Thyroid gland (tissue), 4 donors: ENCODE results near the gene ATP6V1D. TPM values are rescaled to one million over a fixed set of nuclear protein-coding genes. Genes with fewer than 3 reads are reported as not detected.
A peak's percentile ranks its signal among the peaks of the same experiment; 100 is the strongest.

Source experiments
- DNase-seq, 2 donors: peaks; one replicate each; pipeline ENCODE4 v3.0.0-alpha.2; 2019
- H3K27ac ChIP-seq, 3 donors: fragments of 200-600 bp; sonication (generic); 1 replicate in 2 of 3; 2 replicates in 1 of 3; pipeline ENCODE4 v1.5.1; 2016 to 2019; ENCODE audit warnings: mild to moderate bottlenecking in 1 of 3, moderate library complexity in 1 of 3
- H3K27me3 ChIP-seq: fragments of 200-600 bp; sonication (generic); one replicate; pipeline ENCODE4 v1.5.1; 2019
- H3K36me3 ChIP-seq, 2 donors: fragments of 200-600 bp; sonication (generic); one replicate each; pipeline ENCODE4 v1.5.1; 2016 to 2019
- H3K4me1 ChIP-seq, 2 donors: fragments of 200-600 bp; sonication (generic); one replicate each; pipeline ENCODE4 v1.5.1; 2017 to 2019
- H3K4me3 ChIP-seq, 3 donors: fragments of 200-600 bp; sonication (generic); replicated peaks in 1 of 3; 1 replicate in 2 of 3; 2 replicates in 1 of 3; pipeline ENCODE4 v1.5.1; 2016; ENCODE audit warnings: mild to moderate bottlenecking in 1 of 3
- H3K9me3 ChIP-seq: fragments of 200-600 bp; sonication (generic); one replicate; pipeline ENCODE4 v1.5.1; 2017
- CTCF ChIP-seq, 6 experiments: fragments of 200-600 bp in 3 of 6; fragments of 450-650 bp in 3 of 6; sonication (generic) in 3 of 6; IDR thresholded peaks; one replicate each; pipeline ENCODE4 v1.5.1; 2016 to 2019; ENCODE audit warnings: antibody characterized with exemption in 6 of 6, mild to moderate bottlenecking in 2 of 6, inconsistent platforms in 1 of 6, moderate library complexity in 1 of 6
- POLR2A ChIP-seq, 2 donors: fragments of 450-650 bp; IDR thresholded peaks; one replicate each; pipeline ENCODE4 v1.6.1; 2017; ENCODE audit warnings: antibody characterized with exemption in 2 of 2, mild to moderate bottlenecking in 2 of 2, moderate library complexity in 1 of 2
- WGBS, 2 donors: methylation state at CpG; one replicate each; pipeline ENCODE4 v1.1.5; 2017; 5-methylcytosine and 5-hydroxymethylcytosine counted together
- intact Hi-C: fragments of 100-400 bp; cut with DNase I; formaldehyde crosslinking; loops from one replicate; pipeline ENCODE4 v1.15.1; 2023
- total RNA-seq, 4 donors: library from RNA; depleted of rRNA; stranded (reverse); fragments of >200 nt; gene quantifications; one replicate each; pipeline ENCODE4 v1.2.3, GENCODE V29; 2016

ATP6V1D gene
- total RNA-seq, 4 donors from 2014 or later: 123 to 220 (median 192) TPM

- no peak overlapping the region for H3K4me3 ChIP-seq
- intact Hi-C loops: no loop called here
- peaks cover 38 to 44% of the 10 kb centered on the region in 2 donors for H3K4me1 ChIP-seq
- 42 to 50% methylated on average over 2 of the region's 2 CpGs for WGBS, 2 donors
- H3K36me3 ChIP-seq: peaks cover 33 to 34% of the 10 kb centered on the region in 2 donors
- TF ChIP-seq POLR2A (IDR thresholded peaks at IDR 0.05) (no peak), CTCF (IDR thresholded peaks at IDR 0.05) (no peak)
- no peaks in the 10 kb centered on the region for H3K27me3 ChIP-seq
- H3K27ac ChIP-seq: peak overlapping the region; percentile 67 to 81 (median 76)
- H3K9me3 ChIP-seq: no peaks in the 10 kb centered on the region
- no peak for DNase-seq
Observed at GRCh38 chr14:67385618-67386017, 26.0 kb upstream of the ATP6V1D start.

GRCh38 chr14:67385120-67385519 lies 25.5 kb upstream of the ATP6V1D start:
- peaks cover 35 to 40% of the 10 kb centered on the region in 2 donors for H3K4me1 ChIP-seq
- DNase-seq: peak; percentile 93 to 94
- peak overlapping the region; percentile 32 to 81 (median 76) for H3K27ac ChIP-seq

GRCh38 chr14:67377916-67378315 lies 18.3 kb upstream of the ATP6V1D start:
- Histone ChIP-seq H3K4me3 (no peak overlapping the region), H3K36me3 (peaks cover 43 to 46% of the 10 kb centered on the region in 2 donors), H3K9me3 (no peaks in the 10 kb centered on the region), H3K27ac (no peak overlapping the region), H3K4me1 (peaks cover 6 to 10% of the 10 kb centered on the region in 2 donors), H3K27me3 (no peaks in the 10 kb centered on the region)
- intact Hi-C loops: no loop called here
- no peak for TF ChIP-seq CTCF (IDR thresholded peaks at IDR 0.05)
- no peak for TF ChIP-seq POLR2A (IDR thresholded peaks at IDR 0.05)
- DNase-seq: no peak

More at GRCh38 chr14:67385120-67385519, 25.5 kb upstream of the ATP6V1D start:
- Histone ChIP-seq H3K9me3 (no peaks in the 10 kb centered on the region), H3K4me3 (no peak overlapping the region), H3K36me3 (peaks cover 35 to 36% of the 10 kb centered on the region in 2 donors), H3K27me3 (no peaks in the 10 kb centered on the region)
- intact Hi-C loops: no loop called here
- no peak for TF ChIP-seq CTCF (IDR thresholded peaks at IDR 0.05)
- TF ChIP-seq POLR2A (IDR thresholded peaks at IDR 0.05): no peak
- WGBS, 2 donors: 20 to 42% methylated on average over 2 of the region's 2 CpGs

GRCh38 chr14:67373347-67373746 lies 13.7 kb upstream of the ATP6V1D start:
- Histone ChIP-seq H3K9me3 (no peaks in the 10 kb centered on the region), H3K27ac (no peak overlapping the region), H3K36me3 (peaks cover 24 to 36% of the 10 kb centered on the region in 2 donors), H3K4me3 (no peak overlapping the region), H3K4me1 (peaks cover 6 to 10% of the 10 kb centered on the region in 2 donors), H3K27me3 (no peaks in the 10 kb centered on the region)
- DNase-seq: no peak
- TF ChIP-seq POLR2A (IDR thresholded peaks at IDR 0.05) (no peak), CTCF (IDR thresholded peaks at IDR 0.05) (no peak)
- WGBS, 2 donors: 86 to 91% methylated on average over 2 of the region's 2 CpGs
- intact Hi-C loops: no loop called here

GRCh38 chr14:67372833-67373232 lies 13.2 kb upstream of the ATP6V1D start:
- H3K9me3 ChIP-seq: no peaks in the 10 kb centered on the region
- peaks cover 23 to 39% of the 10 kb centered on the region in 2 donors for H3K36me3 ChIP-seq
- WGBS, 2 donors: 98 to 100% methylated on average over 1 of the region's 1 CpG
- TF ChIP-seq POLR2A (IDR thresholded peaks at IDR 0.05) (no peak), CTCF (IDR thresholded peaks at IDR 0.05) (no peak)
- no peak overlapping the region for H3K27ac ChIP-seq
- no peak overlapping the region for H3K4me3 ChIP-seq
- peaks cover 6 to 14% of the 10 kb centered on the region in 2 donors for H3K4me1 ChIP-seq
- no peaks in the 10 kb centered on the region for H3K27me3 ChIP-seq
- intact Hi-C loops: no loop called here
- no peak for DNase-seq
